HepG2 (cell line): ENCODE results near the gene MTHFD1L.
"Not testable (repeated sequence)": the region's sequence is repeated elsewhere in the genome, so short reads cannot be mapped to it uniquely, and the experiment has no call there.

Experiments used
- ATM ChIP-seq: fragments of 450-650 bp; IDR thresholded peaks from 2 replicates; pipeline ENCODE4 v1.7.1; 2017; ENCODE audit warnings: mild to moderate bottlenecking, borderline replicate concordance
- PHF20 ChIP-seq: sonication (generic); formaldehyde crosslinking; IDR thresholded peaks from 2 replicates; pipeline ENCODE4 v1.5.0; 2020; ENCODE audit warnings: mild to moderate bottlenecking, missing genetic modification reagents
- THAP7 ChIP-seq: sonication (generic); formaldehyde crosslinking; IDR thresholded peaks from 2 replicates; pipeline ENCODE4 v1.8.1; 2023; ENCODE audit warnings: mild to moderate bottlenecking, missing genetic modification reagents
- ZBTB21 ChIP-seq: sonication (generic); formaldehyde crosslinking; IDR thresholded peaks from 2 replicates; pipeline ENCODE4 v1.4.0; 2020; ENCODE audit warnings: missing genetic modification reagents

- TF ChIP-seq ATM; PHF20; THAP7 (CRISPR knock-in tag); ZBTB21: not testable (repeated sequence)
Measured at GRCh38 chr6:150854392-150854791, 11.1 kb upstream of the MTHFD1L start.
